Stimulated activated naive CD8-positive, alpha-beta T cell treated with anti-CD3 and anti-CD28 coated beads, Interleukin-15, Interleukin-2, amounts not matched to agents 100 ng/mL and 50 ng/mL, for 24 hours (primary cell): ENCODE results near the gene CHEK1.
"Not testable (repeated sequence)": the region's sequence is repeated elsewhere in the genome, so short reads cannot be mapped to it uniquely, and the experiment has no call there.

Experiments
- H3K27ac Mint-ChIP-seq: one replicate; pipeline ENCODE4 v1.8.0; 2021; ENCODE audit warnings: mild to moderate bottlenecking, mixed read lengths
- H3K27me3 Mint-ChIP-seq: one replicate; pipeline ENCODE4 v1.8.0; 2021; ENCODE audit warnings: mixed read lengths
- H3K36me3 Mint-ChIP-seq: one replicate; pipeline ENCODE4 v1.8.0; 2021; ENCODE audit warnings: low read depth, mixed read lengths
- H3K4me1 Mint-ChIP-seq: one replicate; pipeline ENCODE4 v1.8.0; 2021; ENCODE audit warnings: low read depth, mixed read lengths
- H3K4me3 Mint-ChIP-seq: one replicate; pipeline ENCODE4 v1.8.0; 2021; ENCODE audit warnings: mild to moderate bottlenecking, mixed read lengths
- H3K9me3 Mint-ChIP-seq: one replicate; pipeline ENCODE4 v1.8.0; 2021; ENCODE audit warnings: mixed read lengths

CHEK1 gene

GRCh38 chr11:125701858-125702621 lies 77.1 kb downstream of the CHEK1 start:
- Mint-ChIP-seq H3K4me3 (no peak overlapping the region), H3K27me3 (peaks cover 18% of the 10 kb centered on the region), H3K9me3 (no peaks in the 10 kb centered on the region), H3K36me3 (no peaks in the 10 kb centered on the region), H3K27ac (no peak overlapping the region), H3K4me1 (no peaks in the 10 kb centered on the region)

GRCh38 chr11:125704686-125705085 lies 79.7 kb downstream of the CHEK1 start:
- not testable (repeated sequence) for H3K36me3 Mint-ChIP-seq, H3K9me3 Mint-ChIP-seq, H3K4me1 Mint-ChIP-seq, H3K4me3 Mint-ChIP-seq, H3K27ac Mint-ChIP-seq
- peaks cover 15% of the 10 kb centered on the region for H3K27me3 Mint-ChIP-seq

GRCh38 chr11:125720781-125721180 lies 95.8 kb downstream of the CHEK1 start:
- Mint-ChIP-seq H3K27me3 (peaks cover 8% of the 10 kb centered on the region), H3K9me3 (no peaks in the 10 kb centered on the region), H3K27ac (no peak overlapping the region), H3K4me3 (no peak overlapping the region), H3K36me3 (no peaks in the 10 kb centered on the region), H3K4me1 (no peaks in the 10 kb centered on the region)

GRCh38 chr11:125724125-125724524 lies 99.2 kb downstream of the CHEK1 start:
- Mint-ChIP-seq H3K4me3 (no peak overlapping the region), H3K27me3 (peaks cover 11% of the 10 kb centered on the region)

More at GRCh38 chr11:125724125-125724524, 99.2 kb downstream of the CHEK1 start:
- H3K9me3 Mint-ChIP-seq: no peaks in the 10 kb centered on the region
- H3K36me3 Mint-ChIP-seq: no peaks in the 10 kb centered on the region
- no peaks in the 10 kb centered on the region for H3K4me1 Mint-ChIP-seq
- no peak overlapping the region for H3K27ac Mint-ChIP-seq
